Measurements from ENCODE around the gene FAM221A.

FAM221A gene, protein sequence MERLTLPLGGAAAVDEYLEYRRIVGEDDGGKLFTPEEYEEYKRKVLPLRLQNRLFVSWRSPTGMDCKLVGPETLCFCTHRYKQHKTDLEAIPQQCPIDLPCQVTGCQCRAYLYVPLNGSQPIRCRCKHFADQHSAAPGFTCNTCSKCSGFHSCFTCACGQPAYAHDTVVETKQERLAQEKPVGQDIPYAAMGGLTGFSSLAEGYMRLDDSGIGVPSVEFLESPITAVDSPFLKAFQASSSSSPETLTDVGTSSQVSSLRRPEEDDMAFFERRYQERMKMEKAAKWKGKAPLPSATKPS

DNA sequence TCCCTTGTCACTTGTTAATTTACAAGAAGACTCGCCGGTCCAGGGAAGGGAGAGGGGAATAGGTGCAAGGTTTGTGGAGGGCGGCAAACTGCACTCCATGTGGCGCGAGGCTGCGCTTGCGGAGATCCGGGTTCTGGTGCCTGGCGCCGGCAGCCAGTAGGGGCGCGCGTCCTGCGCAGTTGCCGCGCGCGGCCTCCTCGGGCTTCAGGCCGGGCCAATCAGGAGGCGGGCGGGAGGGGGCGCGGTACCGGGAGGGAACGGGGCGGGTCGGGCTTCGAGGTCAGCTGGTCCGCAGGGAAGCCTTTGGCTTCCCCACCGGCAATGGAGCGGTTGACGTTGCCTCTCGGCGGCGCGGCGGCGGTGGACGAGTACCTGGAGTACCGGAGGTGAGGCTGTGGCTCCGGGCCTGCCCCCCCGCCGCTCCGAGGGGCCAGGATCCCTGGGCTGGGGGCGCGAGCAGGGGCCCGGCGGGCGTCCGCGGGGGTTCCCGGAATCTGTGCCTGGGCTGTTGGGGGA lies at the start of gene FAM221A:
TSS of gene FAM221A (plus strand) at position 302 of the 516 bp plus-strand sequence. CDS start at position 322, 20 bp downstream.
- Histone ChIP-seq H3K27me3 (ENCODE audit: low read depth, low read length) (no peaks in the 10 kb centered on the region), H3K36me3 (replicated peaks; ENCODE audit: low read depth, low read length) (no peaks in the 10 kb centered on the region), H2AFZ (ENCODE audit: low read depth, low read length) (no peak within 1 kb of the TSS), H3K79me2 (ENCODE audit: low read length) (no peaks in the 10 kb centered on the region), H3K4me2 (ENCODE audit: low read length) (no peak within 1 kb of the TSS), H3K9me3 (ENCODE audit: insufficient read depth, low read length) (no peaks in the 10 kb centered on the region), H3K9ac (ENCODE audit: low read length) (no peak within 1 kb of the TSS), H4K20me1 (ENCODE audit: insufficient read depth, low read length) (no peaks in the 10 kb centered on the region), H3K27ac (ENCODE audit: low read length) (no peak within 1 kb of the TSS), H3K4me1 (ENCODE audit: low read length) (no peaks in the 10 kb centered on the region), H3K4me3 (ENCODE audit: low read length) (no peak within 1 kb of the TSS)
- TF ChIP-seq, protein P1, sequence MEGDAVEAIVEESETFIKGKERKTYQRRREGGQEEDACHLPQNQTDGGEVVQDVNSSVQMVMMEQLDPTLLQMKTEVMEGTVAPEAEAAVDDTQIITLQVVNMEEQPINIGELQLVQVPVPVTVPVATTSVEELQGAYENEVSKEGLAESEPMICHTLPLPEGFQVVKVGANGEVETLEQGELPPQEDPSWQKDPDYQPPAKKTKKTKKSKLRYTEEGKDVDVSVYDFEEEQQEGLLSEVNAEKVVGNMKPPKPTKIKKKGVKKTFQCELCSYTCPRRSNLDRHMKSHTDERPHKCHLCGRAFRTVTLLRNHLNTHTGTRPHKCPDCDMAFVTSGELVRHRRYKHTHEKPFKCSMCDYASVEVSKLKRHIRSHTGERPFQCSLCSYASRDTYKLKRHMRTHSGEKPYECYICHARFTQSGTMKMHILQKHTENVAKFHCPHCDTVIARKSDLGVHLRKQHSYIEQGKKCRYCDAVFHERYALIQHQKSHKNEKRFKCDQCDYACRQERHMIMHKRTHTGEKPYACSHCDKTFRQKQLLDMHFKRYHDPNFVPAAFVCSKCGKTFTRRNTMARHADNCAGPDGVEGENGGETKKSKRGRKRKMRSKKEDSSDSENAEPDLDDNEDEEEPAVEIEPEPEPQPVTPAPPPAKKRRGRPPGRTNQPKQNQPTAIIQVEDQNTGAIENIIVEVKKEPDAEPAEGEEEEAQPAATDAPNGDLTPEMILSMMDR (IDR thresholded peaks at IDR 0.05; ENCODE audit: low read depth, low read length) = no peak
- no peak for TF ChIP-seq EZH2phosphoT487 (IDR thresholded peaks at IDR 0.05; ENCODE audit: low read depth)

DNA sequence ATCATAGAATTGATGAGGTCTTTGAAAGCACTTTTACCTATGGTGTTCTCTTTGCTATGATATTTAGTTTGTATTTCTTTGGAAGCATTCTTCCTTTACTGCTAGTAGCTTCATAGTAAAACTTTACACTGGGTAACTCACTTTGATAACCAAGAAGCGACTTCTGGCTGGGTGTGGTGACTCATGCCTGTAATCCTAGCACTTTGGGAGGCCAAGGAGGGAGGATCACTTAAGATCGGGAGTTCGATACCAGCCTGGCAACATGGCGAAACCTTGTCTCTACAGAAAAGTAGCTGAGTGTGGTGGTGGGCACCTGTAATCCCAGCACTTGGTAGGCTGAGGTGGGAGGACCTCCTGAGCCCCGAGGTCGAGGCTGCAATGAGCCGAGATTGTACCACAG lies 46.6 kb upstream of the FAM221A start:
- Histone ChIP-seq H3K4me3 (ENCODE audit: low read length) (no peak overlapping the region), H4K20me1 (ENCODE audit: insufficient read depth, low read length) (no peaks in the 10 kb centered on the region), H3K27ac (ENCODE audit: low read length) (no peak overlapping the region), H3K9me3 (ENCODE audit: insufficient read depth, low read length) (no peaks in the 10 kb centered on the region), H3K36me3 (replicated peaks; ENCODE audit: low read depth, low read length) (peaks cover under 1% of the 10 kb centered on the region), H2AFZ (ENCODE audit: low read depth, low read length) (no peak overlapping the region), H3K27me3 (ENCODE audit: low read depth, low read length) (no peaks in the 10 kb centered on the region), H3K4me2 (ENCODE audit: low read length) (no peak overlapping the region), H3K79me2 (ENCODE audit: low read length) (no peaks in the 10 kb centered on the region; the same call in 1 of the 2 replicates), H3K4me1 (ENCODE audit: low read length) (no peaks in the 10 kb centered on the region), H3K9ac (ENCODE audit: low read length) (no peak overlapping the region)
- no peak for TF ChIP-seq EZH2phosphoT487 (IDR thresholded peaks at IDR 0.05; ENCODE audit: low read depth)
- TF ChIP-seq, protein P1 (IDR thresholded peaks at IDR 0.05; ENCODE audit: low read depth, low read length) = no peak

DNA sequence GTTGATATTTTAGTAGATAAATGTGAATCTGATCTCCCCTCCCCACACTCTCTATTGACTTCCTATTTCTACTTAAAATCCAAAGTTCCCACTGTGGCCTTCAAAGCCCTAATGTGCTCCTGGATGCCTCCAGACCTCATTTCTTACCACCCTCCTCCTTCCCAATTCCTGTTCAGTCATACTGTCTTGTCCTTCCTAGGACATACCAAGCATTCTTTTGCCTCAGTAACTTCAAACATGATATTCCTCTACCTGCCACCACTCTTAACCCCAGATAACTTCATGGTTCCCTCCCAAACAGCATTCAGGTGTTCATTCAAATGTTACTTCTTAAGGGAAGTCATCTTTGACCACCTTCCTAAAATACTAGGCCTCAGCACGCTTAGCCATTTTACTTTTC lies 34.2 kb upstream of the FAM221A start:
- Histone ChIP-seq H3K9ac (ENCODE audit: low read length) (no peak overlapping the region), H2AFZ (ENCODE audit: low read depth, low read length) (no peak overlapping the region), H4K20me1 (ENCODE audit: insufficient read depth, low read length) (no peaks in the 10 kb centered on the region), H3K4me1 (ENCODE audit: low read length) (no peaks in the 10 kb centered on the region), H3K9me3 (ENCODE audit: insufficient read depth, low read length) (no peaks in the 10 kb centered on the region), H3K4me3 (ENCODE audit: low read length) (no peak overlapping the region), H3K4me2 (ENCODE audit: low read length) (no peak overlapping the region), H3K27me3 (ENCODE audit: low read depth, low read length) (no peaks in the 10 kb centered on the region), H3K27ac (ENCODE audit: low read length) (no peak overlapping the region), H3K79me2 (ENCODE audit: low read length) (no peaks in the 10 kb centered on the region), H3K36me3 (replicated peaks; ENCODE audit: low read depth, low read length) (peaks cover 5% of the 10 kb centered on the region)
- TF ChIP-seq, protein P1 (IDR thresholded peaks at IDR 0.05; ENCODE audit: low read depth, low read length) = no peak
- no peak for TF ChIP-seq EZH2phosphoT487 (IDR thresholded peaks at IDR 0.05; ENCODE audit: low read depth)

DNA sequence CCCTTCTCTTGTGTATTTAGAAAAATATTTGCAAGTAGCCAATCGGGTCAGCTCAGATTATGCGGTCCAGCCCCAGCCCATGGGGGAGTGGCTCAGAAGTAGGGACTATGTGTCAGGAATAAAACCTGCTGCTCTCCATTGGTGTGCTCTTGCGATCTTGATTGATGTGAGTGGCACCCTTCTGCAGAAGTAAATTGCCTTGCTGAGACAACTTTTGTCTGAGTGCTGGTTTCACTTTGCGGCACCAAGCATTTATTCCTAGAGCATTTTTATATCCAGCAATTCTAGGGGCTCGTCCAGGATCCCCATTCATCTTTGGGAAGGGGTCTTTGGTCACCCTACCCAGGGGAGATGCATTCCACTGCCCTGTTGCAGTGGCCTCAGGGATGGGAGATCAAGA lies 26.1 kb upstream of the FAM221A start:
- no peaks in the 10 kb centered on the region for H3K79me2 ChIP-seq (ENCODE audit: low read length)
- no peak overlapping the region for H3K4me2 ChIP-seq (ENCODE audit: low read length)
- no peaks in the 10 kb centered on the region for H3K4me1 ChIP-seq (ENCODE audit: low read length)
- H3K36me3 ChIP-seq (replicated peaks; ENCODE audit: low read depth, low read length) = peaks cover 4% of the 10 kb centered on the region
- H4K20me1 ChIP-seq (ENCODE audit: insufficient read depth, low read length) = no peaks in the 10 kb centered on the region
- no peak overlapping the region for H3K4me3 ChIP-seq (ENCODE audit: low read length)
- H3K27me3 ChIP-seq (ENCODE audit: low read depth, low read length) = no peaks in the 10 kb centered on the region
- H3K27ac ChIP-seq (ENCODE audit: low read length) = no peak overlapping the region
- no peak overlapping the region for H3K9ac ChIP-seq (ENCODE audit: low read length)
- H3K9me3 ChIP-seq (ENCODE audit: insufficient read depth, low read length) = peaks cover 13% of the 10 kb centered on the region; the same call in 1 of the 2 replicates
- H2AFZ ChIP-seq (ENCODE audit: low read depth, low read length) = no peak overlapping the region
- no peak for TF ChIP-seq EZH2phosphoT487 (IDR thresholded peaks at IDR 0.05; ENCODE audit: low read depth)
- TF ChIP-seq, protein P1 (IDR thresholded peaks at IDR 0.05; ENCODE audit: low read depth, low read length) = no peak

Measured in OCI-LY3 (cell line).